ENCODE measurements around the gene RTN4IP1.

Gene RTN4IP1, protein sequence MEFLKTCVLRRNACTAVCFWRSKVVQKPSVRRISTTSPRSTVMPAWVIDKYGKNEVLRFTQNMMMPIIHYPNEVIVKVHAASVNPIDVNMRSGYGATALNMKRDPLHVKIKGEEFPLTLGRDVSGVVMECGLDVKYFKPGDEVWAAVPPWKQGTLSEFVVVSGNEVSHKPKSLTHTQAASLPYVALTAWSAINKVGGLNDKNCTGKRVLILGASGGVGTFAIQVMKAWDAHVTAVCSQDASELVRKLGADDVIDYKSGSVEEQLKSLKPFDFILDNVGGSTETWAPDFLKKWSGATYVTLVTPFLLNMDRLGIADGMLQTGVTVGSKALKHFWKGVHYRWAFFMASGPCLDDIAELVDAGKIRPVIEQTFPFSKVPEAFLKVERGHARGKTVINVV

DNA sequence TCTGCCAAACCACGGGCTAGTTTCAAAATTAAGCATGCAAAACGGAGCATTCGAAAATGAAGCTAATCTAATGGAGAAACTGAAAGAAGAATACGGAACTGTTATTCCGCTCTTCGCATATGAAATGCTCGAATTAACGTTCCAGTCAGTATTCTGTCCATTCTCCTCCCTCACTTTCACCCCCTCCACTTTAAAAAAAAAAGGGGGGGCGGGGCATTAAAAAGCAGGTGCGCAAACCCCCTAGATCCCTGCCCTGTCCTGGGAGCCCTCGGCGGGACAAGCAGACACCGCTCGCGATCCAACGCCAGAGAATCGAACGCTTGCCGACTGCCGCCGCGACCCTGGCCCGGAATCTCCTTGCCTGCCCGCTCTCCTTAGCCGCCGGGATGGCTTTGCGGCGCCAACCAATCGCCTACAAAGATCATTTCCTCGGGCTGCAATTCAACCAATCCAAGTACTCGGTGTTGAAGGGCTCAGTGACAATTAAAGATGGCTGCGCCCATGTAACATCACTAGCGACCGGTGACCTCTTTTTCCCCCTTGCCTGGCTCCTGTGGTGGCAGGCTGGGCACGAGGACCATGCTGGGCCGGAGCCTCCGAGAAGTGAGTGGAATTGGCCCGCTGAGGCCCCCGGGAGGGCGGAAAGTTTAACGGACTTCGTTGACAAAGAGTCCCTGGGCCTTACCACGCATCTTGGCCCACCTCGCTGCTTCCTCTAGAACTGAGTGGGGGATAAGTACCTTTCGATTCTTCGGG is at the start of gene RTN4IP1, which contains the start of gene QRSL1:
Gene RTN4IP1, minus strand, starts transcription at position 396 of the 756 bp plus-strand sequence. CDS start 477 bp downstream, outside the sequence.
Gene QRSL1, plus strand, starts transcription at position 476 of the 756 bp plus-strand sequence. Its CDS starts 104 bp downstream, at position 580.
- peak; percentile 92 for DNase-seq (ENCODE audit: low spot score)

DNA sequence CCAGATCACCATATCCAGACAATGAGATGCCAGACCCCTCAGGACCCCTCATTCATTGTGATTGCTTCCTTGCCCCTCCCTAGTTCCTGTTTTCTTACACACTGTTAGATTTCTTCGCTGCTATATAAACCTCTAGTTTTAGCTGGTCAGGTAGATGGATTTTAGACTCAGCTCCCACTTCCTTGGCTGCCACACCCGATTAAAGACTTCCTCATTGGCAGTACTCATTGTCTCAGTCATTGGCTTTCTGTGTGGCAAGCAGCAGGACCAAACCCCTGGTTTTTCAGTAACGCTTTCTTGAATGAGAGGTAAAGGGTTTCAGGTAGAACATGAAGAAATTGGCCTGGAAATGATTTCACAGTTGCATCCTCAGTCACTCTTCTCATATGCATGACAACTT is 48.0 kb upstream of the RTN4IP1 start:
- no peak for DNase-seq (ENCODE audit: low spot score)

DNA sequence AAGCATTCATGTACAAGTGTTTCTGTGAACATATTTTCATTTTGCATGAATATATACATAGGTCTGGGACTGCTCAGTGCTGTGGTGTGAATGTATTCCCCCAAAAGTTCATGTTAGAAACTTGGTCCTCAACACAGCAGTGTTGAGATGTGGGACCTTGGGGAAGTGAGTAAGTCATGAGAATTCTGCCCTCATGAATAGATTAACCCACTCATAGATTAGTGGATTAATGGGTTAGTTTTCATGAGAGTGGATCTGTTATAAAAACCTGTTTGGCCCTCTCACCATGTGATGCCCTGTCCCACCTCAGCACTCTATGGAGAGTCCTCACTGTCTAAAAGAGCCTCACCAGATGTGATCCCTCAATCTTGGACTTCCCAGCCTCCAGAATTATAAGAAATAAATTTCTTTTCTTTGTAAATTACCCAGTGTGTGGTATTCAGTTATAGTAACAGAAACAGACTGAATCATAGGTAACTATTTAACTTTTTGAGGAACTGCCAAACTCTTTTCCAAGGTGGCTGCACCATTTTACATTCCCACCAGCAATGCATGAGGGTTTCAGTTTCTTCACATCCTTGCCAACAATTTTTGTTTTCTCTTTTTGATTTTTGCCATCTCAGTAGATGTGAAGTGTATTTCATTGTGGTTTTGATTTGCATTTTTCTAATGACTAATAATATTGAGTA is 45.4 kb upstream of the RTN4IP1 start:
- DNase-seq (ENCODE audit: low spot score), result peak; percentile 79

DNA sequence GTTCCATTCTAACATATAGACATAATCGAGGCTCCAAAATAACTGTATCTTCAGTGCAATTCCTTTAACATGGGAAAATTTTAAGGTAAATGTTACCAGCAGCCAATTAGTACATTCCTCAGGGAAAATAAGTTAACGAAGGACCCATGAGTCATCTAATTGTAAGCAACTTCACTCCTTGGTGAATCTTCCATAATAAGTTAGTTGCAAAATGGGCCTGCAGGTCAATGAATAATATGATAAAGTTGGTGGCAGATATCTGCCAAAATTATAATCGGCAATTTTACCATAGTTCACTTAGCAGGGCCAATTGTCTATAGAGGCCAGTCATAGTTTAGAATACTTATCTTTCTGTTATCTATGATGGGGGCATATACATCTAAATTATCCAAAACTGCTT is 42.4 kb upstream of the RTN4IP1 start:
- no peak for DNase-seq (ENCODE audit: low spot score)

DNA sequence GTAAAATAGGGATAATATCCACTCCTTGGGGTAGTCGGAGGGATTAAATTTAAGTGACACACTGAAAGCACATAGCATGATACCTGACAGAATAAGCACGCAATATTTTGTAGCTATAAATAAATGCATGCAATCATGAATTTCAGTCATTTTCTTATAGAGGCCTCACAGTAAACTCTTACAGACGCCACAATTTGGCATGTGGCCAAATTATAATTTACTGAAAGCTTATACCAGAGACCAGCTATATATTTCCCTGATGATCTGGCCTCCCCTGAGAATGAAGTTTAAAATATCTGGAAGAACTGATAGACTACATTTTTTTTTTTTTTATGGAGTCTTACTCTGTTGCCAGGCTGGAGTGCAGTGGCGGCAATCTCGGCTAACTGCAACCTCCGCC is 40.9 kb upstream of the RTN4IP1 start:
- no peak for DNase-seq (ENCODE audit: low spot score)

DNA sequence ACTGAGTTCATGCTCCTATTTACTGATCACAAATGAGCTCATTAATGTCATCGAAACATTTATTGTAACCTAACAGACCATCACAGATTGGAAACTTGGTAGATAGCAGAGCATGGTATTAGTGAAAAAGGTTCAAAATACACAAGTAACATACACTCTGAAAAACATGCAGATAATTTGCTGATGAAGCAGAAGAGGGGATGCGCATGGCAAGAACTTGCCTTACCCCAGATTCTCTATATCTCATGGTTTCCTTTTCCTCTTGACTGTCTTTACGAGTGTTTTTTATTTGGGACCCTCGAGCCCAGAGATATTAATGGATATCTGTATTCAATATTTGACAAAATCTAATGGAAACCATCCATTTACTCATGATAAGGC is 37.7 kb upstream of the RTN4IP1 start:
- DNase-seq (ENCODE audit: low spot score), result no peak

- no peak for DNase-seq (ENCODE audit: low spot score)
These were observed 37.2 kb upstream of the RTN4IP1 start for GRCh38 chr6:106666282-106667021.

- no peak for DNase-seq (ENCODE audit: low spot score)
These were observed 33.2 kb upstream of the RTN4IP1 start for GRCh38 chr6:106662458-106662857.

GRCh38 chr6:106659859-106660258 is 30.6 kb upstream of the RTN4IP1 start:
- DNase-seq (ENCODE audit: low spot score), result no peak

DNA sequence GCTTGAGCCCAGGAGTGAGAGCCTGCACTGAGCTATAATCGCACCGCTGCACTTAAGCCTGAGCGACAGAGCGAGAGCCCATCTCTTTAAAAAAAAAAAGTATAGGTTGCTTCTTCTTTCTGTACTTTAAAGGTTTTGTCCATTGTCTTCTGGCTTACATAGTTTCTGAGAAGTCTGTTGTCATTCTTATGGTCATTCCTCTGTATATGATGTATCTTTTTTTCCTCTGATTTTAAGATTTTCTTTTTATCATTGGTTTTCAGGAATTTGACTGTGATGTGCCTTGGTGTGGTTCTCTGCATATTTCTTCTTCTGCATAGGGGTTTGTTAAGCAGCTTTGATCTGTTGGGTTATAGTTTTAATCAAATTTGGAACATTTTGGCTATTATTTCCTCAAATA is 29.2 kb upstream of the RTN4IP1 start:
- no peak for DNase-seq (ENCODE audit: low spot score)

DNA sequence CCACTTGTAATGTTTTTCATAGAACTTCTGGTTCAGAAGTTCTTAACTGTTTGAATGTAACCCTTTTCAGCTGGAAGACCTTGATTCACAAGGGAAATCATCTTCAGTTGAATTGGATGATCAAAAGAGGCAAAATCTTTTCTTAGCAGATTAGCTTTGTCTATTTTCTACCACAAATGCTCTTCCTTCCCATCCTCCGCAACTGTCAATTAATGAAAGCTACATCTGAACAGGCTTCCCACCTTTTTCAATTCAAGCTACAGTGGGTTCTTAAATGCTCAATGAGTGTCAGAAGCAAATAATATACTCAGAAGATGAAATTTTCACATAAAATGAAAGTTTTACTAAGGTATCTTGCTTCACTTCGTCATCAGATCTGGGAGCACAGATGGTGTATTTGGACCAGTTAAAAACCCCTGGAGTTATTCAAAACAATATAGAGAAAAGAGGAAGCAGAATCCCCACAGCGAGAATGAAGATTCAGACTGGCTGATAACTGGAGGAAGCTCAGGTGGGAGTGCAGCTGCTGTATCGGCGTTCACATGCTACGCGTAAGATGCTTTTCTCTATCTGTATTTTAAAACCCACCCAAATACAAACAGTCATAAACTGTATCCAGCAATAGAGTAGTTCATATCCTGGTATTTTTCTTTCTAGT is 19.5 kb upstream of the RTN4IP1 start:
- no peak for DNase-seq (ENCODE audit: low spot score)

DNA sequence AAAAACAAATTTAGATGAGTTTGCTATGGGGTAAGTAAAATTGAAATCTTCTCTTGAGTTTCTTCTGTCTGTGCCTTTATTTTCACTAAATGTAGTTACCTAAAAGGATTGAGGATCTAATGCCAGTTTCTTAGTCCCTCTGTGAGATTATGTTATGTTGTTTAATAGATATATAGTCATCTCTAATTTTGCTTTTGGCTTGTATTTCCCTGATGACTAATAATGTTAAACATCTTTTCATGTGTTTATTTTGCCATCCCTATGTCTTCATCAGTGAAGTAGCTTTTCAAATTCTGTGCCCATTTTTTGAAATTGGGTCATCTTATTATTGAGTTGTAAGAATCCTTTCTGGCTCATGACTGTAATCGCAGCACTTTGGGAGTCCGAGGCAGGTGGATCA is 13.8 kb upstream of the RTN4IP1 start:
- no peak for DNase-seq (ENCODE audit: low spot score)

DNA sequence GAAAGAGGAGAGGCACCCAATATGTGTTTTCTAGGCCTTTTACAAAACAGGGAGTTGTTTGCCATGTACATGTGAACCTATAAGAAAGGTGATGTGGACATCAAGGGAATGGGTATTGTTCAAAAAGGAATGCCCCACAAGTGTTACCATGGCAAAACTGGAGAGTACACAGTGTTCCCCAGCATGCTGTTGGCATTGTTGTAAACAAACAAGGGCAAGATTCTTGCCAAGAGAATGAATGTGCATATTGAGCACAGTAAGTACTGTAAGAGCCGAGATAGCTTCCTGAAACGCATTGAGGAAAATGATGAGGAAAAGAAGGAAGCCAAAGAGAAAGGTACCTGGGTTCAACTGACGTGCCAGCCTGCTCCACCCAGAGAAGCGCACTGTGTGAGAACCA is 13.2 kb upstream of the RTN4IP1 start:
- no peak for DNase-seq (ENCODE audit: low spot score)

GRCh38 chr6:106639812-106640211 is 10.5 kb upstream of the RTN4IP1 start:
- DNase-seq (ENCODE audit: low spot score), result no peak

GRCh38 chr6:106637717-106638341 is 8.5 kb upstream of the RTN4IP1 start:
- DNase-seq (ENCODE audit: low spot score), result no peak

- no peak for DNase-seq (ENCODE audit: low spot score)
These were observed 7.9 kb upstream of the RTN4IP1 start for GRCh38 chr6:106637051-106637716.

GRCh38 chr6:106634565-106634964 is 5.3 kb upstream of the RTN4IP1 start:
- no peak for DNase-seq (ENCODE audit: low spot score)

DNA sequence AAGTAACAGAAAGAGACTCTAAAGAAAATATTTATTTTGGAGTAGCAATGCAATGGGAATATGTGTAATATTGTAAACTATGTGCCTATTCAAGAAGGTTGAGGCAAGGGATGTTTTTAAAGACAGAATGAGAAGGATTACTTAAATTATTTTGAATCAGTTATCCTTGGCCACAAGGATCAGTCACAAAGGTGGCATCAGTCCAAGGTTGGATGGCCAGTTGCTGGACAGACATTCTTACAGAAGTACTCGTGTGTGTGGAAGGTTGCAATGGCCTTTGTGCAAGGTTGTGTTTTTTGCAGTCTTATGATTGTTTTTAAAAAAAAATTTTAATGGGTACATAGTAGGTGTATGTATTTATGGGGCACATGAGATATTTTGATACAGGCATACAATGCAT is 2.0 kb upstream of the RTN4IP1 start:
- peak; percentile 52 for DNase-seq (ENCODE audit: low spot score)

DNA sequence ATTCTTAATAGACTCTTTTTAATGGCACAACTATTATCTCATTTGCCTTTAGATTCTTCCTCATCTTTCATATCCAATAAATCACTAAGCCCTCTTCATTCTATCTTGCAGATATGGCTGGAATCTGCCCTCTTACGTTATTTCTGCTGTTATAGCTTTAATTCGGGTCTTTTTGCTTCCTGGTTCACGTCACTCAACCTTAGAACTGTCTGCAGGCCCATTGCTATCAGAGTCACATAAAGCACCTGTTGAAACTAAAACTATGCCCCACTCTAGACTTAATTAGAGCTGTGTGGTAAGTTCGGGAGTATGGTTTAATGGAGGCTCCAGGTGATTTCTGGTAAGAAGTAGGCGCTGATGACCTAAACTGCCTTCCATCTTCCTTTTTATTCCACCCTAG is 1.1 kb upstream of the RTN4IP1 start:
- DNase-seq (ENCODE audit: low spot score), result peak; percentile 27

GRCh38 chr6:106629859-106630163 is 513 bp upstream of the RTN4IP1 start:
- no peak for DNase-seq (ENCODE audit: low spot score)

GRCh38 chr6:106628658-106629102 is 618 bp downstream of the RTN4IP1 start:
- peak; percentile 18 for DNase-seq (ENCODE audit: low spot score)

Data from kidney tubule cell (primary cell).